ENCODE results near the gene ITGA8.

The ITGA8 gene

GRCh38 chr10:15601819-15602218, 117.9 kb downstream of the ITGA8 start:
- no peak for TF ChIP-seq CTCF (IDR thresholded peaks at IDR 0.05)
- no peaks in the 10 kb centered on the region for H3K27me3 ChIP-seq
- peaks cover 0 to 6% (median 0%) of the 10 kb centered on the region in 4 donors for H3K4me1 ChIP-seq
- DNase-seq, result no peak
- no peaks in the 10 kb centered on the region for H3K9me3 ChIP-seq
- H3K4me3 ChIP-seq, result no peak overlapping the region
- H3K27ac ChIP-seq, result no peak overlapping the region
- H3K36me3 ChIP-seq, result peaks cover 8 to 58% (median 36%) of the 10 kb centered on the region in 3 donors
- intact Hi-C loops (cut with DNase I; ENCODE audit: low total_unique reads), result no loop called here

GRCh38 chr10:15595260-15595659, 124.5 kb downstream of the ITGA8 start:
- Histone ChIP-seq H3K4me1 (no peaks in the 10 kb centered on the region), H3K27me3 (no peaks in the 10 kb centered on the region), H3K4me3 (no peak overlapping the region), H3K27ac (no peak overlapping the region), H3K9me3 (no peaks in the 10 kb centered on the region), H3K36me3 (peaks cover 20 to 39% (median 31%) of the 10 kb centered on the region in 3 donors)
- DNase-seq, result no peak
- intact Hi-C loops (cut with DNase I; ENCODE audit: low total_unique reads), result no loop called here
- no peak for TF ChIP-seq CTCF (IDR thresholded peaks at IDR 0.05)

GRCh38 chr10:15591937-15592336, 127.8 kb downstream of the ITGA8 start:
- intact Hi-C loops (cut with DNase I; ENCODE audit: low total_unique reads), result no loop called here
- Histone ChIP-seq H3K27ac (no peak overlapping the region), H3K4me1 (no peaks in the 10 kb centered on the region), H3K27me3 (no peaks in the 10 kb centered on the region), H3K9me3 (no peaks in the 10 kb centered on the region), H3K4me3 (no peak overlapping the region), H3K36me3 (peaks cover 18 to 46% (median 29%) of the 10 kb centered on the region in 3 donors)
- no peak for TF ChIP-seq CTCF (IDR thresholded peaks at IDR 0.05)
- no peak for DNase-seq

GRCh38 chr10:15591431-15591830, 128.3 kb downstream of the ITGA8 start:
- DNase-seq, result no peak
- Histone ChIP-seq H3K4me1 (no peaks in the 10 kb centered on the region), H3K27me3 (no peaks in the 10 kb centered on the region), H3K9me3 (no peaks in the 10 kb centered on the region), H3K27ac (no peak overlapping the region), H3K36me3 (peaks cover 13 to 43% (median 24%) of the 10 kb centered on the region in 3 donors), H3K4me3 (no peak overlapping the region)
- intact Hi-C loops (cut with DNase I; ENCODE audit: low total_unique reads), result no loop called here
- no peak for TF ChIP-seq CTCF (IDR thresholded peaks at IDR 0.05)

GRCh38 chr10:15588635-15589508, 130.8 kb downstream of the ITGA8 start:
- Histone ChIP-seq H3K4me1 (peaks cover 0 to 8% (median 0%) of the 10 kb centered on the region in 4 donors), H3K36me3 (peaks cover 10 to 33% (median 17%) of the 10 kb centered on the region in 3 donors), H3K9me3 (no peaks in the 10 kb centered on the region), H3K27me3 (no peaks in the 10 kb centered on the region), H3K4me3 (no peak overlapping the region), H3K27ac (no peak overlapping the region)
- intact Hi-C loops (cut with DNase I; ENCODE audit: low total_unique reads), result loop anchor here (5.0 kb wide), 1 partner anchor 128 kb away; the partner anchor contains the start of gene ITGA8
- TF ChIP-seq CTCF (IDR thresholded peaks at IDR 0.05), result no peak
- no peak for DNase-seq
